Measurements from ENCODE around the gene CTBP1. TPM values are rescaled to one million over a fixed set of nuclear protein-coding genes. Genes with fewer than 3 reads are reported as not detected.
"Not testable (repeated sequence)": the region's sequence is repeated elsewhere in the genome, so short reads cannot be mapped to it uniquely, and the experiment has no call there.

Gene CTBP1
- total RNA-seq, 1 donor from 2014 or later = 121 TPM

- intact Hi-C loops (cut with DNase I) = no loop called here
- DNase-seq (ENCODE audit: missing footprints) = peak; percentile 64
- no peak for ATAC-seq
Observed at GRCh38 chr4:1242506-1243450, 6.2 kb downstream of the CTBP1 start.

GRCh38 chr4:1241936-1242505 lies 6.9 kb downstream of the CTBP1 start:
- no peak for ATAC-seq
- DNase-seq (ENCODE audit: missing footprints) = peak; percentile 34
- intact Hi-C loops (cut with DNase I) = no loop called here

GRCh38 chr4:1241466-1241935 lies 7.4 kb downstream of the CTBP1 start:
- intact Hi-C loops (cut with DNase I) = no loop called here
- DNase-seq (ENCODE audit: missing footprints) (peak; percentile 58), ATAC-seq (no peak)

- ATAC-seq = no peak
- intact Hi-C loops (cut with DNase I) = no loop called here
- DNase-seq (ENCODE audit: missing footprints) = peak; percentile 30
Observed at GRCh38 chr4:1240721-1241465, 8.0 kb downstream of the CTBP1 start.

GRCh38 chr4:1239950-1240307 lies 9.0 kb downstream of the CTBP1 start:
- intact Hi-C loops (cut with DNase I) = no loop called here
- DNase-seq (ENCODE audit: missing footprints) (peak; percentile 18), ATAC-seq (no peak)

- intact Hi-C loops (cut with DNase I) = no loop called here
- peak; percentile 32 for DNase-seq (ENCODE audit: missing footprints)
- no peak for ATAC-seq
Observed at GRCh38 chr4:1239141-1239949, 9.6 kb downstream of the CTBP1 start.

- intact Hi-C loops (cut with DNase I) = no loop called here
- DNase-seq (ENCODE audit: missing footprints) = no peak
Observed at GRCh38 chr4:1238676-1239000, 10.3 kb downstream of the CTBP1 start.

GRCh38 chr4:1237981-1238675 lies 10.8 kb downstream of the CTBP1 start:
- intact Hi-C loops (cut with DNase I) = no loop called here
- no peak for ATAC-seq
- DNase-seq (ENCODE audit: missing footprints) = peak; percentile 64

More at GRCh38 chr4:1238676-1239000, 10.3 kb downstream of the CTBP1 start:
- ATAC-seq = no peak

GRCh38 chr4:1237261-1237660 lies 11.7 kb downstream of the CTBP1 start:
- ATAC-seq; DNase-seq (ENCODE audit: missing footprints); intact Hi-C loops (cut with DNase I): not testable (repeated sequence)

- DNase-seq (ENCODE audit: missing footprints) = peak; percentile 31
- intact Hi-C loops (cut with DNase I); ATAC-seq: not testable (repeated sequence)
Observed at GRCh38 chr4:1236836-1237235, 12.1 kb downstream of the CTBP1 start.

GRCh38 chr4:1236103-1236641 lies 12.8 kb downstream of the CTBP1 start:
- ATAC-seq (no peak), DNase-seq (ENCODE audit: missing footprints) (peak; percentile 48)
- intact Hi-C loops (cut with DNase I) = no loop called here

GRCh38 chr4:1235381-1236102 lies 13.4 kb downstream of the CTBP1 start:
- ATAC-seq = no peak
- peak; percentile 47 for DNase-seq (ENCODE audit: missing footprints)
- intact Hi-C loops (cut with DNase I) = no loop called here

- ATAC-seq = no peak
- peak; percentile 43 for DNase-seq (ENCODE audit: missing footprints)
- intact Hi-C loops (cut with DNase I) = loop anchor here (5.0 kb wide), 1 partner anchor 68 kb away; no protein-coding TSS in a partner anchor
Observed at GRCh38 chr4:1234811-1235292, 14.1 kb downstream of the CTBP1 start.

- intact Hi-C loops (cut with DNase I) = loop anchor here (5.0 kb wide), 1 partner anchor 67 kb away; no protein-coding TSS in a partner anchor
- DNase-seq (ENCODE audit: missing footprints) = peak; percentile 68
- ATAC-seq = no peak
Observed at GRCh38 chr4:1234309-1234695, 14.6 kb downstream of the CTBP1 start.

GRCh38 chr4:1233641-1234308 lies 15.2 kb downstream of the CTBP1 start:
- DNase-seq (ENCODE audit: missing footprints) (peak; percentile 70), ATAC-seq (peak; percentile 70)
- intact Hi-C loops (cut with DNase I) = loop anchor here (5.0 kb wide), 1 partner anchor 66 kb away; no protein-coding TSS in a partner anchor
